HG02970 (cell line): ENCODE results near the gene DDA1.

Source experiments
- ATAC-seq: cut with Tn5 transposase; IDR thresholded peaks from one replicate; pipeline ENCODE4 v1.9.1; 2021; ENCODE audit warnings: mild to moderate bottlenecking, moderate library complexity, moderate number of reproducible peaks; ENCODE audit not compliant: unreplicated experiment, low FRiP score

Gene DDA1

DNA sequence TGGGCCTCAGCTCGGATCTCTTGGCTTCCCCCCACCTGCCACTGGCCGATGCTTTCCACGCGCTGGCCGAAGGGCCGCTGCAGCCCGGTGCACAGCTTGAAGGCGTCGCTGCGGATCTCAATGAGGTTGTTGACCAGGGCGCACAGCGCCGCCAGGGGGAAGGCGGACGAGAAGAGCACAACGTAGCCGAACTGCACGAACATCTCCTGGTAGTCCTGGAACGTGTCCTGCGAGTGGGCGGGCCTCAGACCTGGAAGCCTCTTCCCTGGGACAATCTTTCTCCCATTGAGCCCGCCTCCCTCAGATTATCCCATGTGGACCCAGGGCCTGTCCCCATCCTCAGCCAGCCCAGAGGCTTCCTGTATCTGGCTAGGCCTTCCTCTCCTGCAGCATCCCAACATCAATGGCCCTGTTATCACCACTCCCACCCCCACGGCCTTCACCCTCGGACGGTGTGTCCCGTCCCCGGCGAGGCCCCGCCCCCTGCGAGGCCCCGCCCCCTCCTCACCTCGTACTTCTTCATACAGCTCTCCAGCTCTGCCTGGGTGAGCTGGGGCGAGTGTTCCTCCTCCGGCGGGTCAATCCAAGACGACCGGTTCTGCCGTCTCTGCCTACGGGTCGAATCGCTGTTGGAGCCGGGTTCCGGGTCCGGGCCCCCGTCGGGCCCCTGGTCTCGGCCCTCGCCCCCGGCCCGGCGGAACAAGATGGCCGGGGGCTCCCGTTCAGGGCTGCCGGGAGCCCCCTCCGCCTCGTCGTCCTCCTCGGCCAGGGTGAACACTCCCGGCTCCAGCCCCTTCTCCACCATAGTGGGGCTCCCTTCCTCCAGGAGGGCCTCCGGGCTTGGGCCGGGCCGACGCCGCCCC lies 18.5 kb downstream of the DDA1 start:
- no peak for ATAC-seq

DNA sequence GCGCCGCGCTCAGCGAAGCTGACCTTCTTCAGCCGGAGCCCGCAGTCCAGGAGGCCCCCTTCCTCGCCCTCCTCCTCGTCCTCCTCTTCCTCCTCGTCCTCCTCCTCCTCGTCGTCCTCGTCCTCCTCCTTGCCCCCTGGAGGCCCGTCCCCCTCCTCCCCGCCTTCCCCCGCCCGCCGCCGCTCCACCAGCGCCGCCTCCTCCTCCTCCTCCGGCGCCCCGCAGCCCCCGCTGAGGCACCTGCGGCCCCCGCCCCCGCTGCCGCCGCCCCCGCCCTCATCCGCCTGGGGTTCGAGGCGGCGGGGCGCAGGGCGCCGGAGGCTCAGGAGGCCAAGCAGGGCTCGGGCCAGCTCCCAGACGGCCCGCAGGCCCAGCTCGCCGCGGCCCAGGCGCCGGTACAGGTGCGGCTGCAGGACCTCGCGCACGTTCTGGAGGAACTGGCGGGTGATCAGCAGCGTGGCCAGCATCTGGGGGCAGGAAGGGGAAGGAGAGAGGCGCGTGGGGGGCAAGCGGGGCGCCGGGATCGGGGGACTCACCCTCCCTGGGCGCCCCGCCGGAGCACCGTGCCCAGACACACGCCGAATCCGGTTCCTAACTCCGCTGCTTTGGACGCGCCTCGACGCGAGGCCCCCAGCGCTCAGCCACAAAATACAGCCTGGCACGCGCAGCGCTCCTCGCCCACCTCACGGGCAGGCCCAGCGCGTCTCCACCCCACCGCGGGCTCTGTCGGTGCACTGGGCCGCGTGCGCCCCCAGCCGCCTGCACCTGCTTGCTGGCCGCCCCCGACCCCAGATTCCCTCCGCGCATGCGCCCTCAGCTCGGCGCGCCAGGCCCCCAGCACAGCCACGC lies 19.4 kb downstream of the DDA1 start:
- ATAC-seq, result no peak

DNA sequence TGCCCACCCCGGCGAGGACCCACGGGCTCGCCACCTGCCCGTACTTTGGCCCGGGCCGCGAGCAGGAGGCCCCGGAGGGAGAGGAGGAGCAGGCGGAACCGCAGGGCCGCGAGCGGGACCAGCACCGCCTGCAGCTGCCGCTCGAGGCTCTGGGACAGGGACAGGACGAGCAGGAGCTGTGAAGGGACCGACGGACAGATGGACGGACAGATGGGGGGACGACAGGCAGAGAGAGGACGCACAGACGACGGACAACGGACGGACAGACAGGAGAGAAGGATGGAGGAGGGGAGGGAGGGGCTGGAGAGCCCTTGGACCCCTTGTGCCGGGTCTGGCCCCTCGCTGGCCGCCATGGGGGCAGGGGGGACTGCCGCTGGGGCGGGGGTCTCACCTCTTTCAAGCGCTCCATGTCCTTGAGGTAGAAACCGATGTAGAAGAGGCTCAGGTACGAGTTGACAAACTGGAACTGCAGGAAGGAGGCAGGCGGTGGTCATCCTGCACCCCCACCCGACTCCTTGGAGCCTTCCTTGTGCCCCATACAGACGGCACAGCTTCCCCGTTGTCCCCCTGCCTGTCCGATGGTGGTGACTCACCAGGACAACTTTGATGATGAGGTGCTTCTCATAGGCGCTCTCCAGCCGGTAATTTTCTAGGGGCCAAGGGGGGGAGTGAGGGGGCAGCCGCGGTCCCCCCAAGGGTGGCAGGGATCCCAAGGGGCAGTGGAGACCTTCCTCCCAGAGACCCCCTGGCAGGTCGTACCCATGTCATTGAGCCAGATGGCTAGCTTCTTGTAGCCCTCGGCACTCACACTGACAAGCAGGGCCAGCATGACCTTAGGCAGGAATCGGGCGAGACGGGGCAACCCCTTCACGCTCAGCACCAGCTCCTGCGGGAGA lies 20.3 kb downstream of the DDA1 start:
- ATAC-seq, result no peak

DNA sequence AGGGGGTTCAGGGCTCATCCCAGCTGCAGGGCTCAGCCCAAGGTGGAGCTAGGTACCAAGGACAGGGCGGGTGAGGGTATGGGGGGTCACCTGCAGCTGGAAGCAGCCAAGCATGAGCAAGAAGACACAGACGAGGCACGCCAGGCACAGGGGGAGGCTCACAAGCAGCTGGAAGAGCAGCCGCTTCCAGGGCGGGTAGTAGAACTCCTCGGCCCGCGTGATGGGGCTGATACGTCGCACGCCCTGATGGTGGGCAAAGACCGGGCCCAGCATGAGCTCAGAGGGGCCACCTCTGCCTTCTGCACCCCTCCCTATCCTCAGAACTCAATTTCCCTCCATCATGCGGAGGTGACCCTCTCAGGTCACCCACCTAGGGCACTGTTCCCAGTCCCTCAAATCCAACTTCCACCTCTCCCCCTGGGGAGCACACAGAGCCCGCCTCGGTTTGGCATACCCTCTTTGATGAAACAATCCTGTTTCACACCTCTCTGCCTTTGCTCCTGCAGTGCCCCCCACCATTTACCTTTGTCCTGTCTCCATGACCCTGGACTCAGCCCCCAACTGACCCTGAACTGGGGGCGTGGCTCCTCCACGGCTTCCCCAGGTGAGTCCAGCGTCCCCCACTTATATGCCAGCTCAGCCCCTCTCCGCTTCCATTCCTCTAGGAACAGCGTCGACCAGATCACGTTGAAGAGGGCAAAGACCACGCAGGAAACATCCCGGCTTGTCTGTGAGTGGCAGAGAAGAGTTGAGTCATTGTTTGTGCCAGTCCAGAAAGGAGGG lies 21.1 kb downstream of the DDA1 start:
- ATAC-seq, result no peak

DNA sequence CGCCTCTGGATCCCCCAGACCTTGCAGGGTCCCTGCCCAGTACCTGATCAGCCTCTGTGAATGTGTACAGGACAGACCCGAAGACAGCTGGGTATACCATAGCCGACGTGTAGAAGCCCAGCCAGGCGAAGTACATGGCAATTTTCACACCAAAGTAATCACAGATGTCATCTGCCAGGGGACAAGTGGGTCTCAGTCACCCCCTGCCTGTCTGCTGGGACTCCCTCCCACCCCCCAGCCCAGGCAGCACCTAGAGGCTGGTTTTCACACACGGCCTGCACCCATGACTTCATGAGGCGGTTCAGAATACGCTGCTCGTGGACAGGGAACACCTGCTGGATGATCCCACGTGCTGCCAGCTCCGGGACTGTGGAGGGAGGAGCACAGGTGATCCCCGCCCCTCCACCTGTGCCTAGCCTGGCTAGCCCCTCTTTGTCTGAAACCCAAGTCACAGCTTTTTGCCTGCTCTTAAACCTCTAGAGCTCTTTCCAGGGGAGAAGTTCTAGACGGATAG lies 21.7 kb downstream of the DDA1 start:
- no peak for ATAC-seq

DNA sequence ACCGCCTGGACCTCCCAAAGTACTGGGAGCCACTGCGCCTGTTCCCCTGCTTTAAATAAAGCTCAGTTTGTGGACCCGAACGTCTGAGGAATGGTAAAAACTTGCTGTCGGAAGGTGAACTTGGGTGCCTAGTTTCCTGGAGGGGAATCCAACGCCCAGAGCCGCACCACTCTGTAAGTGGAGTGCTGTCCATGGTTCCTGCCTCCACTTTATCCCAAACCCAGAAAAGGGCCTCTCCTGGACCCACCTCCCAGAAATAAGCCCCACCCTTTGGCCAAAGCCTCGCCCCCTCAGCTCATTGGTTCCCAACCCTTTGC lies 23.0 kb downstream of the DDA1 start:
- ATAC-seq, result no peak

DNA sequence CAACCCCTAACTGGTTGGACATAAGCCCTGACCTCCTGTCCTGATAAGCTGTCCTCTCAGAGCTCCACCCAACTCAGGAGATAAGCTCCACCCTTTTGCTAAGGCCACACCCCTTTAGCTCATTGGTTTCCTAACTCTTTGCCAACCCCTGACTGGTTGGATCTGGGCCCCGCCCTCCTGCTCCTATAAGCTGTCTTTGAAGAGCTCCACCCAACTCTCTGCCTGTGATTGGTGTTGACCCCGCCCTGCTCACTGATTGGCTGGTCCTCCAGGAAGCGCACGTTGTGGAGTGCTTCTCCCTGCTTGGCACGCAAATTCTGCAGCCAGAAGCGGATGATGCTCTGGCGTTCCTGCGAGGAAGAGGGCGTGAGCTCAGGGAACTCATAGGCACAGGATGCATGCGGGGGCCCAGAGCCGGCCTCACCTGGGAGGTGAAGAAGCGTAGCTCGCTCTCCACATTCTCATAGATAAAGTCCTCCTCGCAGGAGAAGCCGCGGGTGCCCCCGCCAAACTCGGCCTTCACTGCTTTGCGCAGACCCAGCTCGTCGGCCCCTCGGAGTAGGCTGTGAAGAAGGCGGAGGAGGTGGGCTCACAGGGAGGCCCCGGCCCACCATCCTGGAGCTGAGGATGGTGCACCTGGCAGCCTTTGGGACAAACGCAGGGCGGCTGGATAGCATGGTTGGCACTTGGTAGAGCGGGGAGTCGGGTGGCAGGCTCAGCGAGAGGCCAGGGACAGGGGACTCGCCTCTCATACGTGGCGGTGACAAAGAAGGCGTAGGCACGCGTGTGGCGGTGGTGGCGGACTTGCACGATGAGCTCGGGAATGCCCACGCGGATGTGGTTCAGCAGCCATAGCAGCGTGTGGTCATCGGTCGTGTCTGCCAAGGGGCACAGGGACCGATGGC lies 23.6 kb downstream of the DDA1 start:
- ATAC-seq, result no peak

DNA sequence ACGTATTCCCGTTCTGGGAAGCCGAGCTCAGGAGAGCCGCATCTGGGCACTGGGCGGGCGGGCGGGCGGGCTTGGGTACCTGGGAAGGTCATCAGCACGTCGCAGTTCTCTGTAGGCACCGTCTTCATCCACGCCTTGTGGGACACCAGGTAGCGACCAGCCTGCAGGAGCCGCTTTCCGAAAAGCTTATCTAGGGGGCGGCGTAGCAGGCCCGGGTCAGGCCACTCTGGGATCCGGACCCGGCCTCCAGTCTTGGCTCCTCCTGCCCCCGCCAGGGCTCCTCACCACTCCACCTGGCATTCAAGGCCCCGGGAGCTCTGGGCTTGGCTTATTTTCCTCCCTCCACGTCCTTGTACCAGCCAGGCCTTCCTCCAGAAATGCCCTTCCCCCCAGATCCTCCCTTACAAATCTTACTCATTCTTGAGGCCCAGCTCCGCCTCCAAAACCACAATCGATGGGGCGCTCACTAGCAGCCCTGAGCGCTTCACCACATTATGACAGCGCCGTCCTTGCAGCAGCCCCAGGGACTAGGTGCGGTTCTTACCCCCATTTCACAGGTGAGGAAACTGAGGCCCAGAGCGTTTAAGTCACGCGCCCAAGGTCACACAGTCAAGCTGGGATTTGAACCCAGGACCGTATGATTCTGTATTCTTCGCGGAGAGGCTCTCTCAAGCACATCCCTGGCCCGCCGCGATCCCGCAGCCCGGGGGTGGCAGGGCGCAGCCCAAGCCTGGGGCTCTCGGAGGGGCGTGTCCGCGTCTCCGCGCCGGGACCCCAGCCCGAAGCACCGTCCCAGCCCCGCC lies 24.4 kb downstream of the DDA1 start:
- no peak for ATAC-seq

DNA sequence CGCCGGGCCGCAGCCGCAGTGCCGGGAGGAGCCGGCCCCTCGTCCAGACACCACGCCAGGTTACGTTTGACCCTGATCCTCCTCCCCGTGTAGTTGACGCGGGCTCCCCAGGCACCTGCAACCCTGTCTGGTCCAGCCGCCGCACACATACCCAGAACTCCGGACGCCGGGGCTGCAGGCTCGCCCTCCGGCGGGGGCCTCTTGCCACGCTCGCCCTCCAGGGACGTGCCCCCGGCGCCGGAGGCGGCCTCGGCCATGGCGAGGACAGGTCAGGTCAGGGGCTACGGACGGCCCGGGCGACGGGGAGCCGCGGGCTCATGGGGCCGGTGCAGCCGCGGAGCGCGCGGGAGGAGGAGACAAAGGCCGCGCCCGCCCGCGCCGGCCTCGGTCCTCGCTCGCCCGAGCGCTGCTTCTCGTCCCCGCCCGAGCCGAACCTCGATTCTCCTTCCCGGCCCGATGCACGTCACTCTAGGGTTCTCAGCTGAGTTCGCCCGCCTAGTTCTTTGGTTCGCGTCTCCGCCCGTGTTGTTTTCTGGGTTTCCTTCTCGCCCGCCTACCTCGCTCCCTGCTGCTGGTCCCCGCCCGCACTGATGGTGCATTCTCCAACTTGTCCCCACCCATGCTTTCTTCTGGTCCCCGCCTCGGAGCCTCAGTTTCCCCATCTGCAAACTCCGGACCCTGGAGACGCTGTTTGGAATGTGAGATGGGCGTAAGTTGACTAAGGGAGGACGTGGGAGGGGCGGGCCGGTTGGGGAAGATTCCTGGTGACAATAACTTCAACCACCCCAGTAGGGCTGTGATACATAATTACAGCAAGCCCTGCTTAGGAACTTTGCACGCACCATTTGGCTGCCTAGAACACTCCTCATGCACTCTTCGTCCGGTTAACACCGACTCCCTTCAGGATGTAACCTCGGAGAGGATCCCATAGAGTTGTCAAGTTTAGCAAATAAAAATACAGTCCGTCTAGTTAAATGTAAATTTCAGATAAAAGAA lies 25.3 kb downstream of the DDA1 start, which contains the start of gene ANO8:
Gene ANO8 (minus strand): TSS at position 442 of the 996 bp plus-strand sequence. CDS start 185 bp downstream, at position 257.
- peak; percentile 43 for ATAC-seq

DNA sequence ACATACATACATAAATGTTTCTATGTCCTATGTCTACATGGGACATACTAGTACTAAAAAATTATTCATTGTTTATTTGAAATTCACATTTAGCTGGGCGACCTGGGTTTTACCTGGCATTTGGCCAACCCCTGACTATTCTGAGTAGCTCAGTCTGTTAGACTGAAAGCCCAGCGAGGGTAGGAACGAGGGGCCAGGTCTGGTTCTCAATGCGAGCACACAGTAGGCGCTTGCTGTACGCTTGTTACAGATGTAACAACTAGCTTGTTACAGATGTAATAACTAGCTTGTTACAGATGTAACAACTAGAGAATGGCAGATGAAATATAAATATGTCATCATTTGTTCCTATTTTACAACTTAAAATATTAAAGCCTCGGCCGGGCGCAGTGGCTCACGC lies 26.2 kb downstream of the DDA1 start:
- ATAC-seq, result no peak

DNA sequence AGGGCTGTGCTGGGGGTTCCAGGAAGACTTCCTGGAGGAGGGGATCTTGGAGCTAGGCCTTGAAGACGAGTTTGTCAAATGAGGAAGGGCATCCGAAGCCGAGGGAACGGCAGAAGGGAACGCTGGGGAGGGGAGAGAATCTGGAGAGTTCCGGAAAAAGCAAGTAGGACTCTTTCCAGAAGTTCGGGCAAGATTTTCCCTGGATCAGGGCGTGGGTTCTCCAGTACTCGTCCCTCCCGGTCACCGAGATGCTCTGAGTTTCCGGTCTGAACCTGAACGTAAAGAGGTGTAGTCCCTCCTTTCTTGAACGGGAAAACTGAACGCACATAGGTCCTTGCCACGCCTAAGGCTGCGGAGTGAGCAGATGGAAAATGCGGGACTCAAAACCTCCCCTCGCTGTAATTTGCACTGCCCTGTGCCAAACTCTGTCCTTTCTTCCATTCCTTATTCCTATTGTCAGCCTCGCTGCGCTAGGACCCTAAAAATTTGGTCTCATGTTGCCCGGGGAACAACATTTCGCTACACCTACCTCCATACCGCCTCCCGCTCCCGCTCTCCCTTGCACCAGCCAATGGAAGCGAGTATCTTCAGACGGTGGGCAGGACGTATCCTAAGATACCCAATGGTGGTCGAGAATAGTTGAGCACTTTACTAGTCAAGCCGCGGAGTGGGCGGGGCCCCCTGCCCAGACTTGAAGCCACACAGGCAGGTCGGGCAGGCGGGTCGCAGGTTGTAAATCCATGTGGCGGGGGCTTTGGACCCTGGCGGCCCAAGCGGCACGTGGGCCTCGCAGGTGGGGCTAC lies 27.7 kb downstream of the DDA1 start, which contains the start of gene GTPBP3:
Gene GTPBP3 (plus strand): TSS at position 682 of the 803 bp plus-strand sequence. CDS start 59 bp downstream, at position 741.
- peak; percentile 66 for ATAC-seq

DNA sequence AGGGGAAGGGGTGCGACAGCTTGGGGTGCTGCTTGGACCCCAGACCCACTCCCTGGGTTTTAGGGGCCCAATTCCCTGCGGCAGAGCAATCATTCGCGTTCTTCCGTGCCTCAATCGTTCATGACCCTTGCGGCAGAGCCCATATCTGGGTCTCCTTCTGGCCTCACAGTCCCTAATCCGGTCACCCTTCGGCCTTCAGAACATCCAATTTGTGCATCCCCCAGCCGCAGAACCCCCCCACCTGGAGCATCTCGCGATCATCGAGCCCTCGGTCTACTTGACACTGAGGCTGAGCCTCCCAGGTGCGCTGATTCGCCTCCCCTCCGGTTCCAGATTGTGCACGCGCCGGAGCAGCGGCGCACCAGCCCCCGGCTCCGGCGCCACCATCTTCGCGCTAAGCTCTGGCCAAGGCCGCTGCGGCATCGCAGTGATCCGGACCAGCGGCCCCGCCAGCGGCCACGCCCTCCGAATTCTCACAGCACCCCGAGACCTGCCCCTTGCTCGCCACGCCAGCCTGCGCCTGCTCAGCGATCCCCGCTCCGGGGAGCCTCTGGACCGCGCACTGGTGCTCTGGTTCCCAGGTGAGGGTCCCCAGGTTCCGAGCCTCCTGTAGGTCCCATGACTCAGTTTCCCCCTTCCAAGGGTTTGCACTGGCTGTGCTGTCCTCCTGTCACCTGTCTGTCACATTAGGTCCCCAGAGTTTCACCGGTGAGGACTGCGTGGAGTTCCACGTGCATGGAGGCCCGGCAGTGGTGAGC lies 28.5 kb downstream of the DDA1 start:
- no peak for ATAC-seq

DNA sequence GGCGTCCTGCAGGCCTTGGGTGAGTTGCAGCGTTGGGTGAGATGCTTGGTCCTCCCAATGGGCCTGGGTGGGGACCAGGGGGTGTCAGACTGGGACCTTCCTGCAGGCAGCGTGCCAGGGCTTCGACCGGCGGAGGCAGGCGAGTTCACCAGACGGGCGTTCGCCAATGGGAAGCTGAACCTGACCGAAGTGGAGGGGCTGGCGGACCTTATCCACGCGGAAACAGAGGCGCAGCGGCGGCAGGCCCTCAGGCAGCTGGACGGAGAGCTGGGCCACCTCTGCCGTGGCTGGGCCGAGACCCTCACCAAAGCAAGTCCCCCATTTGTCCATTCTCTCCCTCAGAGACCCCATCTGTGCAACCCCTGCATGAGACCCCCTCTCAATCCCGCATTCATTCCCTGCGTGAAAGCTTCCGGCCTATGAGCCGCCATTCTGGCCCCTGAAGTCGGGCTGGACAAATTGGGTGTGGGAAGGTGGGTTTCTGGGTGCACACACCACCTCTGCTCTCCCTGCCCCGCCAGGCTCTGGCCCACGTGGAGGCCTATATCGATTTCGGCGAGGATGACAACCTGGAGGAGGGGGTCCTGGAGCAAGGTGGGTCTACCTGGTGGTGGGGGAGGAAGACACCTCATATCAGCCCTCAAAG lies 29.2 kb downstream of the DDA1 start:
- no peak for ATAC-seq

DNA sequence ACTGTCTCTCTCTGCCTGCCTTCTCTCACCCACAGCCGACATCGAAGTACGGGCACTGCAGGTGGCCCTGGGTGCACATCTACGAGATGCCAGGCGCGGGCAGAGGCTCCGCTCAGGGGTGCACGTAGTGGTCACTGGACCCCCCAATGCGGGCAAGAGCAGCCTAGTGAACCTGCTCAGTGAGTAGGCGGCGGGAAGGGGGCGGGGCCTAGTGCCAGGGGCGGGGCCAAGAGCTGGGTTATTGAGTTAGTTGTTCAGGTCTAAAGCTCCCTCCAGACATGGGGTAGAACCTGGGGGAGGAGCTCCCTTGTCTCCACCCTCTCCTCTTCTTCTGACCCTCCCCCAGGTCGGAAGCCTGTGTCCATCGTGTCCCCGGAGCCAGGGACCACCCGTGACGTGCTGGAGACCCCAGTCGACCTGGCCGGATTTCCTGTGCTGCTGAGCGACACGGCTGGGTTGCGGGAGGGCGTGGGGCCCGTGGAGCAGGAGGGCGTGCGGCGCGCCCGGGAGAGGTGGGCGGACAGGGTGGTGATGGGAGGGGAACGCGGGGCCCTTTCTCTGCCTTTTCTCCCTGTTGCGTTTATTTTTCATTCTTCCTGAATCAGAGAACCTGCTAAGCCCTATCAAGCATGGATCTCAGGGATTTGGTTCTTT lies 29.9 kb downstream of the DDA1 start:
- no peak for ATAC-seq
